ENCODE results near the gene TEX44.
"Not testable (repeated sequence)": the region's sequence is repeated elsewhere in the genome, so short reads cannot be mapped to it uniquely, and the experiment has no call there.

TEX44 gene

DNA sequence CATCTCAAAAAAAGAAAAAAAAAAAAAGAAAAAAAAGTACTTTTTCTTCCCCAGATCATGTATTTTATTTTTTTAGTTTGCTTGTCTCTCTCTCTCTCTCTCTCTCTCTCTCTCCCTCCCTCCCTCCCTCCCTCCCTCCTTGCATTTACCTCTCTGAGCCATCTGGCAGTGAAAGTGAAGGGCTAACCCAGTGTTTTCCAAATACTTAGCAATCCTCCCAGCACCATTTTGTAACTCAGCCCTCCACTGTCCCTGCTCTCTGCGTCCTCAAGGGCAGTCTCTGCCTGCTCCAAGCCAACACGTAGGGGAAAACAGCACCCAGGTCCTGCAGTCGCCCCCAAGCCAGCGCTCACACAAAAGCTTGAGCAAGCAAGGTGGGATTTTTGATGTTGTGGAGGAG lies 19.6 kb upstream of the TEX44 start:
- DNase-seq: peak; percentile 36 to 72

DNA sequence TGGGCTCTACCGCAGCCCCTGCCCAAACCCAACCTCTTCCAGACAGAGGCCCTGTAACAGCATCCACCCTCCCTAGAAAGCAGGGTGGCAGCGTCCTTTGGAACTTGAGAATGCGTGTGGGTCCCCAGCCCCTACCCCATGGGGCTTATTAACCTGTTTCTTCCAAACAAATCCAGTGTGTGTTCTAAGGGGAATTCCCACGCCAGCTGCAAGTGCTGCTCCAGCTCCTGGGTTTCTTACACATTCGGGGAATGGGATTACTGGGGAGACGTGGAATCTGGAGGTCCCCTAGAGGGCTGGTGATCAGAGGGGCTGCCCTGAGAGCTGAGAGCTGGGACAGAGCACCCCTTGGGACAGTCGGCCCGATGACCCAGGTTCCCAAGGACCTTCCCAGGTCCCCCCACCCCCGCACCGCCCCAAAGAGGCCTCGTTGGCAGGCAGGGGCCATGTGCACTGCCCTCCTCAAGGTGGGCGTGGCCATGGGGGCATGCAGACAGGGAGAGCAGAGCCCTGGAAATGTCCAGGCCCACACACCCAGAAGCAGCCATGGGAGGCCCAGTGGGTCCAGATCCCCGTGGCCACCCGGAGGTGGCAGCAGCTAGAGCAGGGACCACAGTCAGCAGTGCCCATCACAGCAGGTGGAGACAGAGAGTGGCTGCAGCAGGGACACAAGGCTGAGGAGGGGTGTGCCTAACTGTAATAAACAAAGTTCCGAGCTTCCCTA lies 18.8 kb upstream of the TEX44 start:
- DNase-seq: peak in 1 of 2 experiments; percentile 36

DNA sequence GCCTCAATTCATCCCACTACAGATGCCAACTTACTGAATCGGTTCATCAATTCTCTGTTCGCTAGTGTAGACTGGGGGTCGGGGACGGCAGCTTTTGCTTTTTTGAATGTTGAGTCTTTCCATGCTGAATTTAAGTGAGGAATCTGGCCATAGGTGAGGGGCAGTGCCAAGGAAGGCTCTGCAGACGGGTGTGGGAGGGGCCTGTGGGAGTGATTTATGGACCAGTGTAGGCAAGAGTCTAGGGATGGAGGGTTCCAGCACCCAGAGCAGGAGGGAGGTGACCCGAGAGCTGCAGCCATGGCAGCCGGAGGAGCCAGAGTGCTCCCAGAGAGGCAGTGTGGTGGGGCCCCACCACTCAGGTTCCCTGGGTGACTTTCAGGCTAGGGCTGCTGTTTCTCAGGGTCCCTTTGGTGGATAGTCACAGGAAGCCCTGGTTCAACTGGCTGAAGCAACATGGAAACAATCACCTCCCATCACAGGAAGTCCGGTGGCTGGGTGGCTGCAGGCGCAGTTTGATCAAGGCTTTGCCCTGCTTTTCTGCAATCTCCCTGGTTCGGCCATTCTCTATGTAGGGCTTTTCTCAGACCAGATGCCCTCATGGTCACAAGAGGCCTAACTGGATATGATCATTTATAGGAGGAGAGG lies 16.9 kb upstream of the TEX44 start:
- no peak for DNase-seq

DNA sequence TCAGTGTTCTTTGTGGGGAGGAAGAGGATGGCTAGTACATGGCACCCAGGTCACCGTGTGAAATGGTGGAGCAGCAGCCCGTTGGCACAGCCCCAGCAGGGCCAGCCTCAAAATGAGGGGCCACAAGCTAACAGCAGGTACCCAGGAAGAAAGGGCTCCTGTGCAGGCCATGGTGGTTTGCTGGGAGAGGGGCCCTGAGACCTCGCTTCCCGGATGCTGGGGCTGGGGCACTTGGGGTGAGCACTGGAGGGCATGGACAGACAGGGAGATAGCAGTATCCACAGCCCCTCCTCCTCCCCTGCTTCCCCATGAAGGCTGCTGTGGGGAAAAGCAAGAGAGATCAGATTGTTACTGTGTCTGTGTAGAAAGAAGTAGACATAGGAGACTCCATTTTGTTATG lies 16.2 kb upstream of the TEX44 start:
- DNase-seq: no peak

DNA sequence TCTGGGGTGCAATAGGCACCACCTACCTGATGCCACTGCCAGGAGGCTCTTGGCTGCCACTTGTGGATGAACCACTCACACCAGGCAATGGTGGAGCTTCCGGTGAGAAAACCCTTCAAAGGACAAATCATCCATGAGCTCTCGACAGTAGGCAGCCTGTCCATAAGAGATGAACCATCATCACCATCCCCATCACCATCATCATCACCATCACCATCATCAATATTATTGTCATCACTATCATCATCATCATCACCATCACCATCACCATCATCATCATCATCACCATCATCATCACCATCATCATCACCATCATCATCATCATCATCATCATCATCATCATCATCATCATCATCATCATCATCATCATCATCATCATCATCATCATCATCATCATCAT lies 14.0 kb upstream of the TEX44 start:
- not testable (repeated sequence) for DNase-seq

DNA sequence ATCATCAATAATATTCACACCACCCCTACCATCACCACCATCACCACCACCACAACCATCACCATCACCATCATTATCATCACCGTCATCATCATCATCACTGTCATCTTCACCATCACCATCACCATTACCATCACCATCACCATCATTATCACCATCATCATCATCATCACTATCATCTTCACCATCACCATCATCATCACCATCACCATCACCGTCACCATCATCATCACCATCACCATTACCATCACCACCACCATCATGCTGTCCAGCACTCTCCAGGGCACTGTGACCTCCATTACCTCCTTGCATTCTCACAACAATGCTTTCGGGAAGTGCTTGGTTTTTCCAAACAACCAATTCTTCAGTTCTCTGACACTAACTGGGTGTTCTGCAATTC lies 13.1 kb upstream of the TEX44 start:
- DNase-seq: no peak

DNA sequence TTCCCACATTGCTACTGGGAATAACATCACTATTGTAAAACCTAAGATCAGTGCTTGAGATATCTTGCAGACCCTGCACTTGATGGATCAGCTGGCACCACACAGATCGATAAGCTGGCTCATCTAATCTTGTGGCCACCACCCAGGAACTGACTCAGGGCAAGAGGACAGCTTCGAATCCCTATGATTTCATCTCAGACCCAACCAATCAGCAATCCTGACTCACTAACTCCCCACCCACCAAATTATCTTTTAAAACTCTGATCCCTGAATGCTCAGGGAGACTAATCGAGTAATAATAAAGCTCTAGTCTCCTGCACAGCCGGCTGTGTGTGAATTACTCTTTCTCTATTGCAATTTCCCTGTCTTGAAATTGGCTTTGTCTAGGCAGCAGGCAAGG lies 11.3 kb upstream of the TEX44 start:
- DNase-seq: no peak

DNA sequence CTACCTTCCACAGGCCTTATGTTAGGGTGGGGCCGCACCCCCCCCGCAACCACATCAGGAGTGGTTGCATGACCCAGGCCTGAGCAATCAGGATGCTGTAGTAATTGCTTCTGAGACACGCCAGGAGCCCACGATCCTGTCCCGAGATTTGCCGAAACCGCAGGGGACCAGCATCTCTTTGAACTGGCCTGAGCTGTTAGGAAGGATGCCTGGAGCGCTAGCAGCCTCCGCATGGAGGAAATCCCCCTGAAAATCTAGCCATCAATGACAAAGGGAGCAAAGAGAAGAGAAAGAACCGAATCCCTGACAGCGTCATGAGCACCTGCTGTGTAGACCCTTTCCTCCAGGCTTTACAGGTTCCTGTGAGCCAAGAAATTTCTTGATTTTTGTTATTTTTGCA lies 8.7 kb upstream of the TEX44 start:
- DNase-seq: no peak

DNA sequence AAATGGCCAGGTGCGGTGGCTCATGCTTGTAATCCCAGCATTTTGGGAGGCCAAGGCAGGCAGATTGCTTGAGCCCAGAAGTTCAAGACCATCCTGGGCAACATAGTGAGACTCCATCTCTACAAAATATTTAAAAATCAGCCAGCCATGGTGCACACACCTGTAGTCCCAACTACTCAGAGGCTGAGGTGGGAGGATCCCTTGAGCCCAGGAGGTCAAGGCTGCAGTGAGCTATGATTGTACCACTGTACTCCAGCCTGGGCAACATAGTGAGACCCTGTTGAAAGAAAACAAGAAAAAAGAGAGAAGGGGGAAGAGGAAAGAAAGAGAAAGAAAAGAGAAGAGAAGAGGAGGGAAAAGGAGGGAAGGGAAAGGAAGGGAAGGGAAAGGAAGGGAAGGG lies 4.9 kb upstream of the TEX44 start:
- DNase-seq: not testable (repeated sequence)

DNA sequence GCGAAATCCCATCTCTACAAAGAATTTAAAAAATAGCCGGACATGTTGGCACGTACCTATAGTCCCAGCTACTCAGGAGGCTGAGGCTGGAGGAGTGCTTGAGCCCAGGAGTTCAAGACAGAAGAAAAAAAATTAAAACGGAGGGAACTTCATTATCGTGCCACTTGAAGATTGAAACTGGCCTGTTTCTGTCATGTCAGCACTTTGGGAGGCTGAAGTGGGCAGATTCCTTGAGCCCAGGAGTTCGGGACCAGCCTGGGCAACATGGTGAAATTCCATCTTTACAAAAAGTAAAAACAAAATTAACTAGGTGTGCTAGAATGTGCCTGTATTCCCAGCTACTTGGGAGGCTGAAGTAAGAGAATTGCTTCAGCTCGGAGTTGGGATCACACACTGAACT lies 3.0 kb upstream of the TEX44 start:
- DNase-seq: no peak

DNA sequence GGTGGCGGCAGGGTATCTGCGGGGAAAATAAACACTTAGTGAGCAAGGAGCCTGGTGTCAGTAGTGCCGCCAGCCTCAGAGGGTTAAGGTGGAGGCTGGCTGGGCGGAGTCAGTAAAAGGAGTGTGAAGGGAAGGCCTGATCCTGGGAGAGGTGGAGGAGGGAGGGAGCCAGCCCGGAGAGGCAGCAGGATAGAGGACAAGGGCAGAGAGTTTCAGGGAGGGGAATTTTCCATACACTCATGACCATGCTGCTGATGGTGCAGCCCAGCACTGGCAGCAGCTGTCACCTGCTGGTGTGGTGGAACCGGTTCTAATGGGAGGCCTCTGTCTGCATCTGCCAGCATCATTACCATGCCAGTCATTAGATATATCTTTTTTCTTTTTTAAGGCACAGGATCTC lies 2.0 kb upstream of the TEX44 start:
- peak in 1 of 2 experiments; percentile 60 for DNase-seq

DNA sequence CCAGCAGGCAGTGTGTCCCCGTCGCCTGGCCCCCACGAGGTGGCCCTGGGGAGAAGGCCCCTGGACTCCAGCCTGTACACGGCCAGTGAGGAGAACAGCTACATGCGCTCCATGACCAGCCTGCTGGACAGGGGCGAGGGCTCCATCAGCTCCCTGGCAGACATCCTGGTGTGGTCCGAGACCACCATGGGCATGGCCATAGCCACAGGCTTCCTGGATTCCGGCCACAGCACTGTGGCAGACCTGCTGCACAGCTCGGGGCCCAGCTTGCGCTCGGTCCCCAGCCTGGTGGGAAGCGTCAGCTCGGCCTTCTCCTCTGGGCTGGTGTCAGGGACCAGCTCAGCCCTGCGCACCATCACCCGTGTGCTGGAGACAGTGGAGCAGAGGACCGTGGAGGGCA lies 1.0 kb downstream of the TEX44 start:
- no peak for DNase-seq

DNA sequence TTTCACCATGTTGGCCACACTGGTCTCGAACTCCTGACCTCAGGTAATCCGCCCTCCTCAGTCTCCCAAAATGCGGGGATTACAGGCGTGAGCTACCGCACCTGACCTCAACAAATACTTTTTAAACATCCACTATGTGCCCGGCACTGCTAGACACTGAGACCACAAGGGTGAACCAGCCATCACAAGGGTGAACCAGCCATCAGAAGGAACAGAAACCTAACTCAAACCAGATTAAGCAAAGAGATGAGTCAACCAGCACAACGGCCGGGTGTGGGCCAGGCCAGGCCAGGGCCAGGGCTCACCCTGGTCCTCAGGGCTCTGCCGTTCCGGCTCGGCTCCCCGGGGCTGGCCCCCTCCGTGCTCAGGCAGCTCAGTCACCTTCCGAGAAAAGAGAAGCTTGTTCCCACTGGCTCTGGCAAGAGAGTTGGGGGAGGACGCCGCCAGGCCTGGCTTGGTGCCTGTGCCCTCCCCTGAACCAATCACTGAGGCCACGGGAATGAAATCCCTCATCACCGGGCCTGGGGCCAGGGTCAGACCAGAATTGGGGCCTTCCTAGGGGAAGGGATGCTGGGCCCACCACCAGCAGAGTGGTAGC lies 4.4 kb downstream of the TEX44 start:
- DNase-seq: no peak

DNA sequence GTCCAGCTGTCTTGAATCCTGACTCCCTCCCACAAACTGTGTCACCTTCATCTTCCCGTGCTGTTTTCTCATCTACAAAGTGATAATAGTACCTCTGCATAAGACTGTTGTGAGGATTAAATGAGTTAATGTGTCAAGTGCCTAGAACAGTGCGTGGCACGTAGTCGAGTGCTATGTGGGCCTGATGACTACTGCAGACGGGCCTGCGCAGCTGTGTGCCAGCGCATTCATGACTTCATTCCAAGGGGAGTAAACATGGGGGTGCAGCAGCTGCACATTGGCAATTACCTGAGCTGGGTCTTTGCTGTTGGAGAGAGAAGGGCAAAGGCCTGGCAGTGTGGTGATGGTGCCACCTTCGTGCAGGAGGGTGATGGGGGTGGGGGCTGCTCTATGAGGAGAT lies 5.0 kb downstream of the TEX44 start:
- no peak for DNase-seq

DNA sequence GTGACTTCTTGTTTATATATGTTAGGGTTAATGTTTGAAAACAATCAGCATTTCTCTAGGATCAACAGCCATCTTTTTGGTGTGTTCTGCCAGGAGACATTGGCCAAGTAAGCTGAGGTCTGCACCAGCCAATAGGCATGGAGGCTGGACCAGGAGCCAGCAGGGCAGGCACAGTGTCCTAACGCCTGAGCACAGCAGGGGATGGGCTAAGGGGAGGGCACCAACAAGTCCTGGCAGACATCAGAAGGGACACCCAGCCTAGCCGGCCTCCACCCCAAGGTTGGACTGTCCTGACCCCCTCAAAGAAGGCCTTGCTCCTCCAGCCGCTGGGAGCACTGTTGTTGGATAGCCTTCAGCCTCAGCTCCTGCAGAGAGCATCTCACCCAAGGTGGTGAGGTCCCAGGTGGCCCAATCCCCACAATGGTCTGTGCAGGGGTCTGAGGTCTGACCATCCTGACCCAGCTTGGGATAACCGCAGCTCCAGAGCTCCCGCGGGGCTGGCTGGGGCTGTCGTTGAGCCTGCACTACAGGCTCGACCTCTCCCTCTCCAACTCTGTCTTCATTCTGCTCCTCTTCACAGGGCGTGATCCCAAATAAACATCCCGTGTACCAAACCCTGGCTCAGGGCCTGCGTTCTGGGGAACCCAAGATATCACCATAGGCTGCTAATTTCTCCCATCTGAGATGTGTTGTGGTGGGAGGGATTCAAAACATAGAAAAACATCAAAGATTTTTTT lies 8.1 kb downstream of the TEX44 start:
- DNase-seq: no peak

DNA sequence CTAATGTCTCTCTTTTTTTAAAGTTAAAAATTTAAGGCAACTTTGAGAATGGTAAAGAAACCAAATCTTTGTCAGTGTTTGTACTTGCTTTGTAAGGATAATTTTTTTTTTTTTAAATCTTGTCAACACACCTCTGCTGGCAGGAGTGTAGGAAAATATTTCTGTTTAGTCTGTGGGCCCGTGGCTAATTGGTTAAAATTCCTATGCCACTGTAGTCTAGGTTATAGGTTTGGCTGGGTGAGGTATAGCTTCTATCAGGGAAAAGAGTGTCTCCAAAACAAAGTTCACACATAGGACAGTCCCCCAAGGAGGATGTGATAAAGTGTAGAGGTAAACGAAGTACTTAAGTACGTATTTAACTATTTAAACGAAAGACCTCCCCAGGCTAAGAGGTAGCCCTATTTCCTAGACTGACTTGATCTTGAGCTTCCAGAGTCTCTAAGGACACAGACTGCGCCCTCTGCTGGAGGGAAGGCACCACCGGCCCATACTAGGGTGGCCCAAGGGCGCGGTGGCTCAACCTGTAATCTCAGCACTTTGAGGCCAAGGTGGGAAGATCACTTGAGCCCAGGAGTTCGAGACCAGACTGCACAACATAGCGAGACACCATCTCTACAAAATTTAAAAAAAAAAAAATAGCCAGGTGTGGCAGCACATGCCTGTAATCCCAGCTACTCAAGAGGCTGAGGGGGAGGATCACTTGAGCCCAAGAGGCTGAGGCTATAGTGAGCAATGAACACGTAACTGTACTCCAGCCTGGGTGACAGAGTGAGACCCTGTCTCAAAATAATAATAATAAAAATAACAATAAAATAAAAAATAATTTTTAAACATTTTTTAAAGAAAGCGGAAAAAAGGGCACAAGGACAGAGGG lies 8.9 kb downstream of the TEX44 start:
- DNase-seq: peak; percentile 63 to 81

DNA sequence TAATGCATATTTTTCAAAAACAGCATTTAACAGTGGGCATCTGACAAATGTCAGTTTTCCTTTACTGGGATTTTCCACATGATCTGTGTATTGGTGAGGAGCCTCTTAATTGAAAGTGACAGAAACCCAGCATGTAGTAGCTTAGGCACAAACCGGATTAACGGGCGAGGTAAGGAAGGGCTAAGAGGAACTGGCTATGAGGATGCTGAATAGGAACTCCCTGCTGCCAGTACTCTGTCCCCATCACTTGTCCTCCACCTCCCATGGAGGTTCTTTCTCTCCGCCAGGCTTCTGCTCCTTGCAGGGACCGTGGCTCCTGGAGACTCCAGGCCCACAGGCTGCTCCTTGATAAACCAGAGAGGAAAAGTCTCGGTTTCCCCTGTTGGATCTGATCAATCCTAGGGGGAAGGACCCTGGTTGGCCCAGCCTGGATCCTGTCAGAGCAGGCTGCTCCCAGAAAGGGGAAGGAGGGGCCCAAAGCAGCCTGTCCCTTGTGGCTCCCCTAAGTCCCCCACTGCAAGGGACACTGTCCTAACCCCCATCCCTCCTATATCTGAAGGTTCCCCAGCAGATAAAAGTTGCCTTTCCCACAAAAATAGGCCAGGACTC lies 10.3 kb downstream of the TEX44 start:
- DNase-seq: no peak

DNA sequence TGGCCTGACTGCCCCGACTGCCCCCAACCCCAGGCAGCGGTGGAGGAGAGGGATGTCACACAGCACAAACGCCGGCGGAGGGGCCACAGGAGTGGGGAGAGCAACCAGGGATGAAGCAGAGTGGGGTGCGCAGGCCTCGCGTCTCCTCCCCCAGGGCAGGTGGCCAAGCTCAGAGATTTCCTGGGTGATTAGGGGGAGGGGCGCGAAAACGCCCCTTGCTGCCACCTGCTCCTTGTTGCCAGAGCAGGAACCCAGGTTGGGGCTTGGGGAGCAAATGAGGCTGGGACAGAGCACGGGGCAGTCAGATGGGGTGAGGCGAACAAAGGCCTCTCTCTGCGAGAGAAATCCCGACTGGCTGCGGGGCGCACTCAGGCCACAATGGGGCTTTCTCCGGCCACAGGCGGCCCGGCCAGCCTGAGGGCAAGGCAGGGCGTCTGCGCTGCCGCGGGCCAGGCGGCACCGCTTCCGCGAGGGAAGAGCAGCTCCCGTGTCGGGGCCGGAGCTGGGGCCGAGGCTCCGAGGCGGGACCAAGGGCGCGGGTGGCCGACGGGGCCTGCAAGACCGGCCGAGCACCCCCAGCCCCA lies 11.5 kb downstream of the TEX44 start:
- peak; percentile 46 to 79 for DNase-seq

DNA sequence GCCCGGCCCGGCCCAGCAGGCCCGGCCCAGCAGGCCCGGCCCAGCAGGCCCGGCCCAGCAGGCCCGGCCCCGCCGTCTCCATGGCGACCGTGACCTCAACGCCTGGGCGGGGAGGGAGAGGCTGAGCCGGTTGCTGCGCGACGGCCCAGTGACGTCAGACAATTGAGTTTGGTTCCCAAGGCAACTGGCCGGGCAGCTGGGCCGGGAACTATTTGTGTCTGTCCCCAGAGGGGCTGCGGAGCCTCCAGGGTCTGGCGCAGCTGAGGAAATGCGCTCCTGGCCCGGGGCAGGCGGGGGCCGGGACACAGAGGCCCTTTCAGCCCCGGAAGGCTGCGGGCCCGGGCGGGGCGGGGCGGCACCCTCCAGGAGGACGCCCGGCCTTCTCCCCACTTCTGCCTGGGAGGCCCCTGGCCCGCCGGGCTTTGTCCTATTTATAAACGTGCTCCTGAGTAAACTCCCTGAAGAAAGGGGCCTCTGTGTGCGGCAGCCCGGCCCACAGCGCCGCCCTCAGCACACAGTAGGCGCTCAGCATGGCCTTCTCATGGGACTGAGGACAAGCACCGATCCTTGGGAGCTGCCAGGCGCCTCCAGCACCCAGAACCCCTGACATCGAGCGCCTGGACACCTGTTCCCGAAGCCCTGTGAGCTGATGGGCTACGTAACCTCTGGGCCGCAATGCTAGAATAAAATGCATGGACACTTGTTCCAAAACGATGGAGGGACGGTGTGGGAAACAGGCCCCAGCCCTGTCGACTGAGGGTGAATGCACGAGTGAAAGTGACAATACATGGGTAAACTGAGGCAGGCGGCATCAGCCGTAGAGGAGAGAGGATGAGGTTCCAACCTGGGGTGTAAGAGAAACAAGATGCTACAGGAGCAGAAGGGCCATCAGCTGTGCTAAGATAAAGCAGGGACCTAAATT lies 12.3 kb downstream of the TEX44 start:
- DNase-seq: peak; percentile 86 to 97

DNA sequence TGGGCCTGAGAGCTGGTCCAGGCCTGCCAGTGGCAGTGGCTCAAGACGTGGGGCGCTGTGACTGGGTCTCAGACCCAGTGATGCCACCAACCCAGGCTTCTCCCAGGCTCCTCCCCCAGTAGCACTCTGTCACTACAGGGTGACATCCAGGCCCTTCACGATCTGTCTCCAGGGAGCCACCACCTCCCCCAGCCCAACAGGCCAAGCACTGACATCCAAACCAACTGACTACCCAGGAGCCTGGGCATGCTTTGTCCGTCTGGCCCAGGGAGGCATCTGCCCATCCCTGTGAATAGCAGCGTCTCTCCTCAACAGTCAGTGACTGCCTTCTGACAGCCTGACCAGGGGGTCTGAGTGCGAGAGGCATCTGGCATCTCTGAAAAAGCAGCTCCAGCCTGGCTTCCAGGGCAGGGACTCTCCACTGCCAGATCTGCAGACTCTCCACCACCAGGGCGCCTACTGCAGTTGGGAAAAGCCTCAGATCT lies 13.0 kb downstream of the TEX44 start:
- DNase-seq: peak; percentile 13 to 47

DNA sequence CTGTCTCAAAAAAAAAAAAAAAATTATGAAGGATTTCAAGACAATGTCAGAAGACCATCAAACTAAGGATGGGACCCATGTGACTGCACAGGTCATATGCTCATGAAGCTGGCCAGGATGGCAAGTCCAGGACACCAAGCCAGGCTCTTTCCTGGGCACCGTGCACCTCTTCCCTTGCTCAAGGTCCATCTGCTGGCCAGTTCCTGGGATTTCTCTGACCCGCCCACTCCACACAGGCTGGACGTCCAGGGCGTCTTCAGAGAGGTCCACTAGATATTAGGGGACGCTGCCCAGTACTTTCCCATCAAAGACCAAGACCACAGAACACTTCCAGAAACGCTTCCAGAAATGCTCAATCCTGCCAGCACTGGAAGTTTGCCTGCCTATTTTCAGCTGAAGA lies 14.3 kb downstream of the TEX44 start:
- no peak for DNase-seq
